Stimulated activated CD4-positive, alpha-beta T cell treated with anti-CD3 and anti-CD28 coated beads, Interleukin-2, amount 100 ng/mL, for 4 hours (primary cell): ENCODE measurements around the gene KCNB1.

Experiments
- DNase-seq: peaks from one replicate; pipeline ENCODE4 v3.0.0-alpha.2; 2020; ENCODE audit warnings: low read depth

The KCNB1 gene

GRCh38 chr20:49482621-49483017 is at the start of gene KCNB1:
Gene KCNB1, minus strand, starts transcription at chr20:49482668. Its CDS starts 188 bp downstream, at chr20:49482480.
- DNase-seq: no peak

DNA sequence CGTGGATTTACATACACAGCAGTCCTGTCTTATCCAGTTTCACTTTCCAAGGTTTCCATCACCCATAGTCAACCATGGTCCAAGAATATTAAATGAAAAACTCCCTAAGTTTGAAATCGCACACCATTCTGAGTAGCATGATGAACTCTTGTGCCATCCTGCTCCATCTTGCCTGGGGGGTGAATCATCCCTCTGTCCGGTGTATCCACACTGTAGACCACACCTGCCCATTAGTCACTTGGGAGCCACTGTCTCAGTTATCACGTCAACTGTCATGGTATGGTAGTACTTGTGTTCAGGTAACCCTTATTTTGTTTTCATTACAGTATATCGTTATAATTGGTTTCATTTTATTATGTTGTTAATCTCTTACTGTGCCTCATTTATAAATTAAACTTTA is 47.0 kb upstream of the KCNB1 start:
- no peak for DNase-seq

DNA sequence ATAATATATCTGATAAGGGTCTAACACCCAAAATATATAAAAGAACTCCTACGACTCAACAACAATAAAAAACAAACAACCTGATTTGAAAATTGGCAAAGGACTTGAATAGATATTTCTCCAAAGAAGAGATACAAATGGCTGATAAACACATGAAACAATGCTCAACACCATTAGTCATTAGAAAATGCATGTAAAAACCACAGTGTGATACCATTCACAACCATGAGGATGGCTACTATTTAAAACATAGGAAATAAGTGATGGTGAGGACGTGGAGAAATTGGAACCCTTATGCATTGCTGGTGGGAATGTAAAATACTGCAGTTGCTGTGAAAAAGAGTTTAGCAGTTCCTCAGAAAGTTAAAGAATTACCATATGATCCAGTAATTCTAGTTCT is 44.1 kb upstream of the KCNB1 start:
- no peak for DNase-seq

GRCh38 chr20:49526056-49526455 is 43.6 kb upstream of the KCNB1 start:
- DNase-seq: no peak

GRCh38 chr20:49523767-49524360 is 41.4 kb upstream of the KCNB1 start:
- no peak for DNase-seq

DNA sequence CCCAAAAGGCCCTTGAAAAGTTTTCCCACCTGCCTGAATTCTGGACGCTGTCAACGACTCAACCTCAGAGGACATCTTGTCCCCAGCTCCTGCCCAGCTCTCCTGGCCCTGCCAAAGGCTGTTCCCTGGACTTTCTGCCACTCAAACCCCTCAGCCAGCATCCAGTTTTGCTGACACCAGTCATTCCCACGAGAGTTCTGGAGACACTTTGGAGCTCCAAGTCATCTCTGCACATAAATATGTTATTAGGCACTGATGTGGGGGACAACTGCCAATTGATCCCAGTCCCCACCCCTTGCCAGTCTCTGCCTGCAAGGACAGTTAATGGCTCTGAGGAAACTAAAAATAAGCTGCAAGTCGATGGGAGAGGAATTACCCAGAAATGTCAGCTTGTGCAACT is 38.9 kb upstream of the KCNB1 start:
- no peak for DNase-seq

- no peak for DNase-seq
Measured at GRCh38 chr20:49519777-49520359, 37.4 kb upstream of the KCNB1 start.

DNA sequence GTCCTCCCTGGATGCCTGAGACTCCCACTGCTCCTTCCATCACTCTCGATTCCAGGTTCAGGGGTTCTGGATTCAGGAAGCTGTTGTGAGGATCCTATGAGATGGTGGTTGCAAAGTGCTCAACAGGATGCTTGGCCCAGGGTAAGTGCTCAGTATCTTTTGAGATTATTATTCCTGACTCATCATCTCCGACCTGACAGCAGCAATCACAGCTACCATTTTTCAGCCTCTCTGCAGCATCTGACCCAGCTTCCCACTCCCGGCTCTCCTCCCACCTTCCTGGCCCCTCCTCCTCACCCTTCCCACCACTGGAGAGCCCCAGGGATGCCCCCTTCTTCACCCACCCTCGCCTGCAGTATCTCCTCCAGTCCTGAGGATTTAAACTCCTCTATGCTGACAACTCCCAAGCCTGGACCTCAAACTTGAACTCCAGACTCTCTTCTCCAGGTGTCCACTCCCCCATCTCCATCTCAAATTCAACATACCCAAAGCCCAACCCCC is 36.8 kb upstream of the KCNB1 start:
- DNase-seq: no peak

DNA sequence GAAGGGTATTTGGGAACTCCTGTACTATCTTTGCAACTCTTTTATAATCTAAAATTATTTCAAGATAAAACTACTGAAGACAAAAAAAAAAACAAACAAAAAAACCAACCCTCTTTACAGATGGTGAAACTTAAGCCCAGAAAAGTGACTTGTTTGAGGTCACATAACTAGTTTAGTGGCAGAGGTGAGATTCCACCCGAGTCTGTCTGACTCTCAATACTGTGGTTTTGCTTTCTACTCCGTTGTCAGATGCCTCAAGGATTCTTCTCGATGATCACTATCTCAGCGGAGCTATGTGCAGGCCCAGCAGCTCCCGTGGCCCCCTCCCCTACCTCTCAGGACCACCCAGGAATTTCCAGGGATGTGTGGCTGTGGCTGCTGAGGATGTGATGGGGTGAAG is 36.1 kb upstream of the KCNB1 start:
- no peak for DNase-seq

DNA sequence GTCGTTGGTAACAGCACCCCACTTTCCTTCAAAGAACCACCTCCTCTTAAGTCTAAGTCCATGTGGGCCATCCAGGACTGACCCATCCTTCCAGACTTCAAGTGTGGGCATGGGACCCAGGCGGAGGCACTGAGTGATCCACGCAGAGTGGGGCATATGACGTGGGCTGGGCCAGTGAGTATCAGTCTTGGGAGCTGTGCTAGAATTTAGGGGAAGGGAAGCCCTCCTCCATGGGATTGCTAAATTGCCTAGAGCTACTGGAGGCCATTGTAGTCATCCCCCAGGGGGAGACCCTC is 35.3 kb upstream of the KCNB1 start:
- no peak for DNase-seq

DNA sequence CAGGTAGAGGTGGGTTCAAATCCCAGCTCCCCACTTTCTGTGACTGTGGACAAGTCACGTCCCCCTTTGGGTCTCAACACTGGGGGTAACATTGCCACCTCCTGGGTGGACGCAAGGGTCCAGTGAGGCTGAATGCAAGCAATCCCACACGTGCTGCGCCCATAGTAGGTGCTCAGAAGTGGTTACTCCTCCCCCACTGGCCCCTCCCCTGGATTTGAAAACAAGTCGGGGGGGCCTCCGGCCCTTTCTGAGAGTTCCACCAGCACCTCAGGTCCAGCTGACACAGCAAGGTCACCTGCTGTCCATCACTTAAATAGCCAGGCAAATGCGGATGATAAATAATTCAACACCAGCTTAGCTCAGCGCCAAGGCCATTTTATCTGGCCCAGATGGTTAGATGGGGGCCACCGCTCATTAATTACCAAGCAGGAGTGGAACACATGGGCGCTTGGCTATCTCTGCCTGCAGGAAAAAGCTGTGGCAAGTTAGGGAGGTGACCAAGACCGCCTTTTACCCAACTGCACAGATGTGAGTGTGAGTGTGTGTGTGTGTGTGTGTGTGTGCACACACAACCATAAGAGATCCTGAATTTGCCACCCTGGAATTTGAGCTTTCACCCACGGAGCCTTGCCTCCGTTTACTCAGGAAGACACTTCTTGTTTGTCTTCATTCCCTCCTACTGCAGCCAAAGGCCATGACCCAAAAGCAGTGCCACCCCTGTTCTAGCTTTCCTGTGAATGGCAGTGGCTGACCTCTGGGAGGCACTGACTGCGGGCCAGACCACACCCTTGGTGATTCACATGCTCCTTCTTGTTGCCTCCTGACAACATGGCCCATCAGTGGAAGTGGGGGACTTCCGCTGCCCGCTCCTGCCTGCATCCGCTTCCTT is 34.7 kb upstream of the KCNB1 start:
- DNase-seq: no peak

DNA sequence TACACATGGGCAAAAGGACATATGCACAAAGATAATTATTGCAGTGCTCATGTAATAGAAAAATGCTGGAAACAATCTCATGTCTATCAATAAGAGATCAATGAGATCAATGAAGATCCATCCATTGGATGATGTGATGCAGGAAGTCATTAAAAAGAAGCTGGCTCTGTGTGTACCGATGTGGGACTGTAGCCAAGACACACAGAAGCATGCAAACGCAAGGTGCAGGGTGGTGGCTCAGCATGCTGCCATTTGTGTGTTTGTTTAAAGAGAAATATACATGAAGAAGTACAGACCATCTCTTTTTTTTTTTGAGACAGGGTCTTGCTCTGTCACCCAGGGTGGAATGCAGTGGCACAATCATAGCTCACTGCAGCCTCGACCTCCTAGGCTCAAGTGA is 33.1 kb upstream of the KCNB1 start:
- DNase-seq: no peak

- DNase-seq: no peak
Measured at GRCh38 chr20:49513517-49513916, 31.0 kb upstream of the KCNB1 start.

DNA sequence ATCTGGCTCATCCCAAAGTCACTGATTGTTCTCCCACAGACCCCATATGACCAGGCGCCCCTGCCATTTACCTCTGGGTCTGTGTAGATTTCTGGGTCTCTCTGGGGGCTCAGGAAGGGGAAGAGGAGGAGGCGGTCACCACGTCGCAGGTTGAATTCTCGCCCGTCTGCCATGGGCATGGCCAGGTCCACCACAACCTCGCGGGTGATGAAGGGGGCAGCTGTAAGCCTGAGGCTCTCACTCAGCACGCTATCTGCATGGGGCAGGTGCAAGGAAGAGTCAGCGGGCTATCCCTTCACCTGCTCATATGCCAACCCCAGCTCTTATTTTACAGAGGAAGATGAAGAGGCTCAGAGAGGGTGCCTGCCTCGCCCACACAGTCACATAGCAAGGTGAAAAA is 30.5 kb upstream of the KCNB1 start:
- DNase-seq: no peak

DNA sequence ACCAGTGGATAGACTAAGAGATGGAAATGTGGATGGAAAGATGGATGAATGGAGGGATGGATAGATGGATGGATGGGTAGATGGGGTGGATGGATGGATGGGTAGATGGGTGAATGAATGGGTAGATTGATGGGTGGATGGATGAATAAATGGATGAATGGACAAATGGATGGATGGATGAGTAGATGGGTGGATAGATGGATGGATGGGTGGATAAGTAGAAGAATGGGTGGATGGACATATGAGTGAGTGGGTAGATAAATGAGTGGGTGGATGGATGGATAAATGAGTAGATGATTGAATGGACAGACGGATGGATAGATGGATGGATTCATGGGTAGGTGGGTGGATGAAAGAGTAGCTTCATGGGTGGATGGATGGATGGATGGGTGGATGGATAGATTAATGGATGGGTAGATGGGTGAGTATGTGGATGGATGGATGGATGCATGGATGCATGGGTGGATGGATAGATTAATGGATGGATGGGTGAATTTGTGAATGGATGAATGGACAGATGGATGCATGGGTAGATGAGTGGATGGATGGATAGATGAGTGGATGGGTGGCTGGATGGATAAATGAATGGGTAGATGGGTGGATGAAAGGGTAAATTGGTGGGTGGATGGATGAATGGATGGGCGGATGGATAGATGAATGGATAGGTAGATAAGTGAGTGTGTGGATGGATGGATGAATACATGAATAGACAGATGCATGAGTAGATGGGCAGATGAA is 29.5 kb upstream of the KCNB1 start:
- no peak for DNase-seq

- no peak for DNase-seq
Measured at GRCh38 chr20:49510562-49511122, 28.2 kb upstream of the KCNB1 start.

DNA sequence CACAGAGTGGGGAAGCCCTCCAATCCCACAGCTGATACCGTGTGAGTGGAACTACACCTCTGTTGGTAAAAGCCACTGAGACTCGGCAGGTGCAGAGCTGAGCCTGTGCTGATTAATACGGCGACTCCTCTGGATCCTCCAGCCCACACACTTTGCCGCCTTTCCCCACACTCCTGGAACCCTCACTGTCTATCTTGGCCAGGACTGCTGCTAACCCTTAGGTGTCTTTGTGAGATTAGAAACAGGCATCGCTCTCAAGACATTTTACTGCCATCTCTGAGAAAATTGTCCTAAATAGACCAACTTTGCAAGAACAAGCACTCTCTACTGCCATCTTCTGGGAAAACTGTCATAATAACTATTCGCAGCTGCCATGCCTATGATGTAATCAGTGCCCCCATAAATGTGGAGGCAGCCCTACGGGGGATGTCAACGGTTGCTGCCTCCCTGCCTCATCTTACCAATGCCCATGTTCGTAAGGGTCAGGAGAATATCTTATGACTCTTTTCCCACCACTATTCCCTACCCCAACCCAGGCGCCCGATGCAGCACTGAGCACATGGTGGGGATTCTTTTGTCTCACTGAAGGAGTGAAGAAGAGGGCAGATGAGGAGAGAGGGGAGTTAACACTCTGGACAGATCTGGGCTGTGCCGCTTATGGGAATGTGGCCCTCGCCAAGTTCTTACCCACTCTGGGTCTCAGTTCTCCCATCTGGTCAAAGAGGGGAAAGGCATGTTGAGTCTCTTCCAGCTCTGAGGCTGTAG is 26.1 kb upstream of the KCNB1 start:
- no peak for DNase-seq

- no peak for DNase-seq
Measured at GRCh38 chr20:49507741-49508434, 25.4 kb upstream of the KCNB1 start.

DNA sequence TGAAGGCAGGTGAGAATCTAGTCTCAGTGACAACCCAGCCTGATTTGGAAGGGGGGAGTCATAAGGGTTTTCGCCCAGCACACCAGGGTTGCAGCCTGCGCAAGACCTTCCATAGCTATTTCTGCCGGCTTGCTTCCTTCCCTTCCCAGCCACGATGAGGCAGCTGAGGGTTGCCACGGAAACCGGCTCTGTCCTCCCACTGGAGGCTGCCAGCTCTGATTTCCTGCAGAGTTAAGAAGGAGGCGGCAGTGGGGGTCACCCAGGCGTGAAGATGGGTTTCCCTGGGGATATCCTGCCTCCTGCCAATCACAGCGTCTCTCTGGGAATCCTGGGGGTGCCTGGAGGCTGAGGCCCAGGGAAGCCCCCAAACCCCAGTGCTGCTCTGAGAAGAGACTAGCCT is 23.1 kb upstream of the KCNB1 start:
- DNase-seq: no peak

DNA sequence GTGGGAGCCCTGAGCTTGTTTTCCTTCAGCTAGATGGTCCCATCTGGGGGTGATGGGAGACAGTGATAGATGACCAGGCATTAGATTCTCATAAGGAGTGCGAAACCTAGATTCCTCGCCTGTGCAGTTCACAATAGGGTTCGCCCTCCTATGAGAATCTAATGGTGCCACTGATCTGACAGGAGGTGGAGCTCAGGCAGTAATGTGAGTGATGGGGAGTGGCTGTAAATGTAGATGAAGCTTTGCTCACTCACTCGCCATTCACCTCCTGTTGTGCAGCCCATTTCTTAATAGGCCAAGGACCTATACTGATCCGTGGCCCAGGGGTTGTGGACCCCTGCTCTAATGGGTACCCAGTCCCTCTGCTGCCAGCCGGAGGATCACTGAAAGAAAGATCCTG is 20.7 kb upstream of the KCNB1 start:
- DNase-seq: no peak

GRCh38 chr20:49501917-49502316 is 19.4 kb upstream of the KCNB1 start:
- no peak for DNase-seq
